CD4-positive, alpha-beta T cell treated with Interleukin-4 for 4 hours (primary cell): ENCODE data around the gene PCDH9.

Experiments used
- DNase-seq: peaks from one replicate; pipeline ENCODE4 v3.0.0-alpha.2; 2020

Gene PCDH9

GRCh38 chr13:66553391-66553790 lies 676.7 kb downstream of the PCDH9 start:
- no peak for DNase-seq

- DNase-seq = no peak
Measured at GRCh38 chr13:66551128-66551527, 679.0 kb downstream of the PCDH9 start.

- DNase-seq = no peak
Measured at GRCh38 chr13:66547685-66548084, 682.5 kb downstream of the PCDH9 start.

- no peak for DNase-seq
Measured at GRCh38 chr13:66546534-66547379, 683.4 kb downstream of the PCDH9 start.

GRCh38 chr13:66543780-66544179 lies 686.4 kb downstream of the PCDH9 start:
- no peak for DNase-seq

- DNase-seq = no peak
Measured at GRCh38 chr13:66537417-66537816, 692.7 kb downstream of the PCDH9 start.

- DNase-seq = no peak
Measured at GRCh38 chr13:66536746-66537145, 693.4 kb downstream of the PCDH9 start.

GRCh38 chr13:66534561-66534960 lies 695.6 kb downstream of the PCDH9 start:
- DNase-seq = no peak

GRCh38 chr13:66532845-66533244 lies 697.3 kb downstream of the PCDH9 start:
- no peak for DNase-seq

GRCh38 chr13:66532146-66532545 lies 698.0 kb downstream of the PCDH9 start:
- no peak for DNase-seq

- DNase-seq = no peak
Measured at GRCh38 chr13:66530686-66531085, 699.5 kb downstream of the PCDH9 start.

- no peak for DNase-seq
Measured at GRCh38 chr13:66530158-66530557, 700.0 kb downstream of the PCDH9 start.

GRCh38 chr13:66528944-66529576 lies 701.1 kb downstream of the PCDH9 start:
- DNase-seq = no peak

GRCh38 chr13:66528180-66528579 lies 702.0 kb downstream of the PCDH9 start:
- DNase-seq = no peak

- no peak for DNase-seq
Measured at GRCh38 chr13:66520511-66521355, 709.4 kb downstream of the PCDH9 start.

GRCh38 chr13:66519259-66519658 lies 710.9 kb downstream of the PCDH9 start:
- DNase-seq = no peak

GRCh38 chr13:66518068-66518467 lies 712.1 kb downstream of the PCDH9 start:
- DNase-seq = no peak

GRCh38 chr13:66513728-66514127 lies 716.4 kb downstream of the PCDH9 start:
- no peak for DNase-seq

GRCh38 chr13:66509175-66509574 lies 721.0 kb downstream of the PCDH9 start:
- DNase-seq = no peak

- no peak for DNase-seq
Measured at GRCh38 chr13:66508153-66508909, 721.8 kb downstream of the PCDH9 start.

GRCh38 chr13:66506979-66507378 lies 723.2 kb downstream of the PCDH9 start:
- no peak for DNase-seq

GRCh38 chr13:66506051-66506777 lies 723.9 kb downstream of the PCDH9 start:
- no peak for DNase-seq
